GM12865 (cell line): Measurements from ENCODE around the gene AOPEP.

Source experiments
- DNase-seq: peaks from one replicate; pipeline ENCODE4 v3.0.0; 2010; ENCODE audit warnings: low read depth
- H3K4me3 ChIP-seq: 2 replicates; pipeline ENCODE4 v1.5.1; 2011; ENCODE audit warnings: mild to moderate bottlenecking, low read depth, low read length, control low read depth
- TF ChIP-seq, protein P1 (sequence below): IDR thresholded peaks from 2 replicates; pipeline ENCODE4 v1.5.1; 2011; ENCODE audit warnings: low read length, control low read depth, low read depth, inconsistent platforms; ENCODE audit not compliant: insufficient read depth; ENCODE audit errors: missing control alignments

The AOPEP gene

DNA sequence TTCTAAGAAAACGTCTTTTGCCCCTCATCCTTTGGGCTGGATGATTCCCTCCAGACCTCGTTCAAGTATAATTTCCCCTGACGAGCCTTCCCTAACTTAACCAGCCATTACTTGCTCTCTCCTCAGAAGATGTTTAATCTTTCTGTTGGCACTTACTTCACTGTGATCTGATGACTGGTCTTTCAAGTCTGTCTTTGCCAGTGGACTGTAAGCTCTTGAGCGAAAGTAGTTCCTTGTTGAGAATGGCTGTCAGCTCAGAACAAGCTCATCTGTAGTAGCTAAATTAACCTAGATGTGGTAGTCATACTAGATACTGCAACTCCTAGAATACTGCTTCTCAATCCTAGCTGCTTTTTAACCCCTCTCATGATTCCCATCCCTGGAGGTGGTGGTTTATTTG is 125.0 kb downstream of the AOPEP start:
- TF ChIP-seq, protein P1, sequence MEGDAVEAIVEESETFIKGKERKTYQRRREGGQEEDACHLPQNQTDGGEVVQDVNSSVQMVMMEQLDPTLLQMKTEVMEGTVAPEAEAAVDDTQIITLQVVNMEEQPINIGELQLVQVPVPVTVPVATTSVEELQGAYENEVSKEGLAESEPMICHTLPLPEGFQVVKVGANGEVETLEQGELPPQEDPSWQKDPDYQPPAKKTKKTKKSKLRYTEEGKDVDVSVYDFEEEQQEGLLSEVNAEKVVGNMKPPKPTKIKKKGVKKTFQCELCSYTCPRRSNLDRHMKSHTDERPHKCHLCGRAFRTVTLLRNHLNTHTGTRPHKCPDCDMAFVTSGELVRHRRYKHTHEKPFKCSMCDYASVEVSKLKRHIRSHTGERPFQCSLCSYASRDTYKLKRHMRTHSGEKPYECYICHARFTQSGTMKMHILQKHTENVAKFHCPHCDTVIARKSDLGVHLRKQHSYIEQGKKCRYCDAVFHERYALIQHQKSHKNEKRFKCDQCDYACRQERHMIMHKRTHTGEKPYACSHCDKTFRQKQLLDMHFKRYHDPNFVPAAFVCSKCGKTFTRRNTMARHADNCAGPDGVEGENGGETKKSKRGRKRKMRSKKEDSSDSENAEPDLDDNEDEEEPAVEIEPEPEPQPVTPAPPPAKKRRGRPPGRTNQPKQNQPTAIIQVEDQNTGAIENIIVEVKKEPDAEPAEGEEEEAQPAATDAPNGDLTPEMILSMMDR: no peak
- no peak overlapping the region for H3K4me3 ChIP-seq
- DNase-seq: no peak

DNA sequence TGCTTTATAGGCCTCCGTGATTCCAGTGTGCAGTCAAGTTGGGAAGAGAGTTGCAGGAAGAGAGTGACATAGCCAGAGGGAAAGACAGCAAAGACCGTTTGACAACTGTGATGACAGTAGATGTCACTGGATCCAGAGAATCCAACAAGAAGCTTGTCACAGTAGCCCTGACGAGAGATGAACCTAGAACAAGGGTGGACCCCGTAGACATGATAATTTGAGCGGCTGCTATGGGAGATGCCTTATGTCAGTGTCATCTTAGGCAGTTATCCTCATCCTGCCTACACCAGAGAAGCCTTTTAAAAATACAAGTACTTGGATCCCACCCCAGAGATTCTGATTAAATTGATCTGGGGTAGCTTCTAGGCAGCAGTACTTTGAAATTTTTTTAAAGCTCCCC is 125.4 kb downstream of the AOPEP start:
- DNase-seq: no peak
- H3K4me3 ChIP-seq: no peak overlapping the region
- TF ChIP-seq, protein P1: no peak

DNA sequence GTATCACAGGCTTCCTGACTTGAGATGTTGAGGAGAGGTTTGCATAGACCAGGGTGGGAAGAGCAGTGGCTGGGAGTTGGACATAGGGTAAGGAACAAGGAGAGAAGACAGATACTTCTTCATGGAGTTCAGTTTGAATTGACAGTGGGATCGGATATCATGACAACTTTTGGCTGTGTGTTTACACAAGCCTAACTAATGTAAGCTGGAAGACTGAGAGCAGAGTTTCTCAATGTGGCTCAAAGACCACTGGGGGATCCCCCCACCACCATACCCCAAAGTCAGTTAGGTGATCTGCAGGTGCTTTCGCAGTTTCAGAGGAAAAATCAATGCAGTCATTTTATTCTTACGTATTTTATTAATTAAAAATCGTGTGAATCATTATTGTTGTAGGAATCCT is 125.9 kb downstream of the AOPEP start:
- H3K4me3 ChIP-seq: no peak overlapping the region
- no peak for DNase-seq
- TF ChIP-seq, protein P1: no peak

DNA sequence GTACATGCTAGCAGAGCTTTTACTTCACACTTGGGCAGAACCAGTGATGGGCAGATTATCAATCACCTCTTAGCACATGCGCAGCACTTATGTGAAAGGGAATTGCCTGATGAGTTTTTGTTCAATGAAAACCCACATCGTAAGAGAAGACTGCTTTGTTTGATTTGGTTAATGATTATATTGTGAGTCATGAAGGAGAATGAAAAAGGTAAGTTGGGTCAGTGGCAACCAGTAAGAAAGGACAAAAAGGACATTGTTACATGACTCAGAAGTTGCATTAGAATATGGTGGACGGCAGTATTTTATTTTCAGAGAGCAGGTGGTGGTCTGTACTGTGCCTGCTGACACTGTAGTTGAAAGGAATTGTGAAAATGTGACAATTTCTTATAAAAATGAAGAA is 127.4 kb downstream of the AOPEP start:
- no peak for DNase-seq
- H3K4me3 ChIP-seq: no peak overlapping the region
- TF ChIP-seq, protein P1: no peak

DNA sequence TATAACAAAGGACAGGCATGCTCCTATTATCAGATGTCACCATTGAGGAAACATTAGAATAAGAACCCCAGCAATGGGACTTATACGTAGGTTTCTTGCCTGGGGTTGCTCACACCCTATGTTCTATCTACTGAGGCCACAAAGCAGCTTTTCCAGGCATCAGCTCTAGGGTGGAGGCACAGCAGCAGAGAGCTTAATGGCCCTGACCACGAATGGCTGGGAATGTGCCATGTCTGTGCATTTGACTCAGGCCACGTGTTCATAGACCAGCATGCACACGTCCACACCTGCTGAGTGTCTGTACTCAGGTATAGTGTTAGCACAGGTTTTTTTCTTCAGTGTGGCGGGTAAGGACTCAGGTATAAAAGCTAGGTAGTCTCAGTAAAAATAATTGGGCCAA is 129.4 kb downstream of the AOPEP start:
- H3K4me3 ChIP-seq: no peak overlapping the region
- no peak for DNase-seq
- TF ChIP-seq, protein P1: no peak

DNA sequence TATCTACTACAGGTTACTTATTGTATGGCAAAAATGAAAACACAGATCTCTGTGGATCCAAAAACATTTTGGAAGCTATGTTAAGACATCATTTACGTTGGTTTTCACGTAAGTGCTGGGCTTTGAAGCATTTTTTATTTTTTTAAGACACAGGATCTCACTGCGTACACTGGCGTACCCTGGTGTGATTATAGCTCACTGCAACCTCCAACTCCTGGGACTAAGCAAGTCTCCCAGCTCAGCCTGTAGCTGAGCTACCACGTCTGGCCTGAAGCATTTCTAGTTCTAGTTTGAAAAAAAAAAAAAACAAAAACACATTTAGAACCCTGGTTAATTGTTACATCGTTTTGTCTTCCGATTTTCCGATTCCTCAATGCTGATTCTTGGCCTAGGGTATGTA is 131.3 kb downstream of the AOPEP start:
- TF ChIP-seq, protein P1: no peak
- no peak overlapping the region for H3K4me3 ChIP-seq
- DNase-seq: no peak

DNA sequence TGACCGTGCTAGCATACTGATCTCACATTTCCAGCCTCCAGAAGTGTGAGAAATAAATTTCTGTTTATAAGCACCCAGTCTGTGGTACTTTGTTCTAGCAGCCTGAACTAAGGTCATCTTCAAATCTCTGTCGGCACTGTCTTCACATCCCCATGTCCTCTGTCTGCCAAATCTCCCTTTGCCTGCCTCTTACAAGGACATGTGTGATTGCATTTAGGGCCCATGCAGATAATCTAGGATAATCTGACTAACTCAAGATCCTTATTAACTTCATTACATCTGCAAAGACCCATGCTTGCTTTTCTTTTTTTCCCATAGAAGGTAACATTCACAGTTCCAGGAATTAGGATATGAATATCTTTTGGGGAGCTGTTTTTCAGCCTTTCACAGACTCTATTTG is 132.7 kb downstream of the AOPEP start:
- TF ChIP-seq, protein P1: no peak
- H3K4me3 ChIP-seq: no peak overlapping the region
- no peak for DNase-seq
